HepG2 (cell line): ENCODE data around the gene SYTL3. TPM values are rescaled to one million over a fixed set of nuclear protein-coding genes. Genes with fewer than 3 reads are reported as not detected.

Experiments used
- ATAC-seq: fragments of 200-7000 bp; cut with Tn5 transposase; 3 replicates; pipeline ENCODE4 v1.9.1; 2020; ENCODE audit warnings: mild to moderate bottlenecking, moderate library complexity
- BruUV-seq: library from RNA; stranded (reverse); fragments of 400-500 nt; replicated peaks from 2 replicates; lab custom pipeline; 2021; lab: Mats Ljungman, UMichigan
- CTCF ChIA-PET: fragments of 300-600 bp; formaldehyde crosslinking; extraction: SDS; loops from one replicate; lab custom pipeline; 2021; ENCODE audit warnings: low total read pairs, inconsistent platforms, low intra/inter-chr PET ratio; lab: Yijun Ruan, JAX
- POLR2A ChIA-PET: fragments of 350-600 bp; sonication (Branson Sonifier 250); formaldehyde crosslinking; loops from one replicate; lab custom pipeline; 2020; ENCODE audit warnings: antibody characterized with exemption, inconsistent platforms; lab: Yijun Ruan, JAX
- DNase-seq: peaks from one replicate; pipeline ENCODE4 v3.0.0-alpha.2; 2015; ENCODE audit warnings: low spot score
- FAIRE-seq: peaks from 3 replicates; lab custom pipeline; 2011; peaks lifted over from hg19 to GRCh38; lab: Jason Lieb, UNC
- H2AFZ ChIP-seq: one replicate; pipeline ENCODE4 v1.6.1; 2011; ENCODE audit warnings: low read length, inconsistent platforms
- H3K27ac ChIP-seq: fragments of 300-600 bp; 3 replicates; pipeline ENCODE4 v1.8.0; 2011; ENCODE audit warnings: mixed run types, mild to moderate bottlenecking, mixed read lengths, low read length, inconsistent platforms; ENCODE audit not compliant: insufficient read depth; ENCODE audit errors: extremely low read length
- H3K27me3 ChIP-seq, 2 experiments: fragments of 200-600 bp in 1 of 2; 2 replicates in 1 of 2; 3 replicates in 1 of 2; pipeline versions ENCODE4 v1.6.0 to v1.8.0; 2011; ENCODE audit warnings: low read length in 2 of 2, mild to moderate bottlenecking in 2 of 2, moderate library complexity in 2 of 2, inconsistent platforms in 1 of 2; ENCODE audit not compliant: insufficient read depth in 2 of 2, control insufficient read depth in 1 of 2
- H3K36me3 ChIP-seq, 2 experiments: fragments of 200-600 bp in 1 of 2; replicated peaks in 1 of 2; 2 replicates in 1 of 2; 3 replicates in 1 of 2; pipeline versions ENCODE4 v1.5.1 to v1.8.0; 2011; ENCODE audit warnings: low read length in 2 of 2, inconsistent platforms in 1 of 2; ENCODE audit not compliant: insufficient read depth in 2 of 2, control insufficient read depth in 1 of 2
- H3K4me1 ChIP-seq: 2 replicates; pipeline ENCODE4 v1.5.1; 2012; ENCODE audit warnings: low read length, inconsistent platforms; ENCODE audit not compliant: insufficient read depth
- H3K4me2 ChIP-seq: 2 replicates; pipeline ENCODE4 v1.6.0; 2011; ENCODE audit warnings: low read depth, low read length, inconsistent platforms
- H3K4me3 ChIP-seq, 3 experiments: fragments of 200-600 bp in 1 of 3; sonication (generic), shearing (Covaris generic) in 1 of 3; replicated peaks in 1 of 3; 2 replicates each; pipeline ENCODE4 v1.5.1; 2011 to 2016; ENCODE audit warnings: low read length in 3 of 3, inconsistent platforms in 2 of 3, low read depth in 2 of 3, mild to moderate bottlenecking in 2 of 3, control low read depth in 1 of 3, mixed read lengths in 1 of 3; ENCODE audit not compliant: insufficient read depth in 1 of 3
- H3K79me2 ChIP-seq: one replicate; pipeline ENCODE4 v1.6.1; 2011; ENCODE audit warnings: low read length, inconsistent platforms; ENCODE audit not compliant: insufficient read depth
- H3K9ac ChIP-seq: 2 replicates; pipeline ENCODE4 v1.6.0; 2011; ENCODE audit warnings: mild to moderate bottlenecking, low read depth, low read length, inconsistent platforms; ENCODE audit not compliant: insufficient read depth
- H3K9me3 ChIP-seq: 2 replicates; pipeline ENCODE4 v1.5.1; 2012; ENCODE audit warnings: mild to moderate bottlenecking, low read length
- H4K20me1 ChIP-seq: 2 replicates; pipeline ENCODE4 v1.6.0; 2011; ENCODE audit warnings: inconsistent platforms, mild to moderate bottlenecking, low read length, moderate library complexity; ENCODE audit not compliant: insufficient read depth
- DMAP1 ChIP-seq: IDR thresholded peaks from 2 replicates; pipeline ENCODE4 v1.6.1; 2016
- MIER3 ChIP-seq: IDR thresholded peaks from 2 replicates; pipeline ENCODE4 v1.6.1; 2016; ENCODE audit warnings: missing compliant biosample characterization, borderline replicate concordance
- RBAK ChIP-seq: sonication (generic); formaldehyde crosslinking; IDR thresholded peaks from 2 replicates; pipeline ENCODE4 v1.5.1; 2020; ENCODE audit warnings: mild to moderate bottlenecking, missing genetic modification reagents
- RELA ChIP-seq: sonication (generic); formaldehyde crosslinking; IDR thresholded peaks from 2 replicates; pipeline ENCODE4 v1.4.0; 2020; ENCODE audit warnings: missing genetic modification reagents
- SSRP1 ChIP-seq: IDR thresholded peaks from 2 replicates; pipeline ENCODE4 v1.6.1; 2016; ENCODE audit warnings: control low read depth
- ZKSCAN5 ChIP-seq: sonication (generic); formaldehyde crosslinking; IDR thresholded peaks from 2 replicates; pipeline ENCODE4 v1.5.1; 2020; ENCODE audit warnings: mild to moderate bottlenecking, missing genetic modification reagents
- ZKSCAN8 ChIP-seq: IDR thresholded peaks from 2 replicates; pipeline ENCODE4 v1.6.1; 2016; ENCODE audit warnings: borderline replicate concordance, missing genetic modification reagents, missing compliant biosample characterization
- ZNF570 ChIP-seq: sonication (generic); formaldehyde crosslinking; IDR thresholded peaks from 2 replicates; pipeline ENCODE4 v1.4.0; 2020; ENCODE audit warnings: mild to moderate bottlenecking, missing genetic modification reagents, borderline replicate concordance
- ZNF629 ChIP-seq: sonication (generic); formaldehyde crosslinking; conservative IDR thresholded peaks from 2 replicates; pipeline ENCODE4 v1.5.0; 2020; ENCODE audit warnings: missing genetic modification reagents
- WGBS: methylation state at CpG from one replicate; pipeline ENCODE4 v1.1.6; 2017; ENCODE audit warnings: low lambda C conversion rate; 5-methylcytosine and 5-hydroxymethylcytosine counted together
- in situ Hi-C: cut with HindIII; loops from 2 replicates; pipeline ENCODE4 v1.10.0; 2017; ENCODE audit warnings: low pct_unique_long_range_greater_than_20kb; ENCODE audit not compliant: extremely low pct_ligation_motif_present
- intact Hi-C: fragments of 100-400 bp; cut with micrococcal nuclease; formaldehyde crosslinking; loops from one replicate; pipeline ENCODE4 v1.10.0; 2022; ENCODE audit not compliant: unreplicated experiment
- polyA plus RNA-seq, 8 experiments: library from polyadenylated mRNA; depleted of rRNA in 3 of 8; stranded (reverse) in 7 of 8; unstranded in 1 of 8; fragments of >200 nt; fragmentation: Illumina TruSeq in 4 of 8; extraction: Trizol in 4 of 8; gene quantifications; 2 replicates each; pipeline versions ENCODE4 v1.2.1 to v1.2.3, GENCODE V29; 2011 to 2016; ENCODE audit warnings: low read depth in 4 of 8, missing spikeins in 1 of 8, mixed read lengths in 1 of 8; ENCODE audit not compliant: insufficient read depth in 1 of 8
- total RNA-seq, 5 experiments: library from RNA; depleted of rRNA; stranded (reverse); fragments of >200 nt; fragmentation: Illumina TruSeq; extraction: Trizol; gene quantifications; 2 replicates each; pipeline ENCODE4 v1.2.3, GENCODE V29; 2016; ENCODE audit warnings: low read depth in 1 of 5
- TF ChIP-seq, protein P1 (sequence below), 2 experiments: sonication (generic) in 1 of 2; formaldehyde crosslinking in 1 of 2; IDR thresholded peaks; 2 replicates each; pipeline versions ENCODE4 v1.4.0 to v1.6.1; 2016 to 2020; ENCODE audit warnings: borderline replicate concordance in 1 of 2, low read depth in 1 of 2, mild to moderate bottlenecking in 1 of 2, missing genetic modification reagents in 1 of 2
- TF ChIP-seq, protein P2 (sequence below): sonication (generic); formaldehyde crosslinking; IDR thresholded peaks from 2 replicates; pipeline ENCODE4 v1.4.0; 2020; ENCODE audit warnings: missing genetic modification reagents
- TF ChIP-seq, protein P3 (sequence below): sonication (generic); formaldehyde crosslinking; IDR thresholded peaks from 2 replicates; pipeline ENCODE4 v1.5.1; 2020; ENCODE audit warnings: mild to moderate bottlenecking, missing genetic modification reagents, borderline replicate concordance
- TF ChIP-seq, protein P4 (sequence below): sonication (generic); formaldehyde crosslinking; IDR thresholded peaks from 2 replicates; pipeline ENCODE4 v1.4.0; 2020; ENCODE audit warnings: missing genetic modification reagents, mild to moderate bottlenecking, borderline replicate concordance

Gene SYTL3
- total and polyA plus RNA-seq, 2 of the 13 experiments (the other 11 are each of a cell fraction or from before 2014, with no cell fraction given) = 0.11 to 0.28 TPM

DNA sequence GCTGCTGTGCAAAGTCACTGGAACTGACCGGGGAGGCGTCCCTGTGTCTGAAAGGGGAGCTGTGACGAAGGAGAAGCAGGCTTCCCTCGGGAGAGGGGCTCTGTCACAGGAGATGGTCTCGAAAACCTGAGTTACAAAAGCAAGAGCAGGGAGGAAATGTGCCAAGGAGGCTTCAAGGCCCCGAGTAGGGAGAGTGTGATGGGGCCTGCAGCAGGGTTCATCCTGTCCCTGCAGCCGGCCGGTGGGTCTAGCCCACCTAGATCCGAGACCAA, 22.0 kb upstream of the SYTL3 start:
- Histone ChIP-seq H4K20me1 (peaks cover 29% of the 10 kb centered on the region), H3K4me2 (no peak overlapping the region), H3K79me2 (no peaks in the 10 kb centered on the region), H2AFZ (no peak overlapping the region), H3K27me3 (no peaks in the 10 kb centered on the region), H3K9ac (no peak overlapping the region), H3K36me3 (peaks cover 71 to 97% of the 10 kb centered on the region in 2 experiments), H3K9me3 (no peaks in the 10 kb centered on the region), H3K27ac (no peak overlapping the region), H3K4me1 (peaks cover 56% of the 10 kb centered on the region), H3K4me3 (no peak overlapping the region)
- TF ChIP-seq, protein P1, sequence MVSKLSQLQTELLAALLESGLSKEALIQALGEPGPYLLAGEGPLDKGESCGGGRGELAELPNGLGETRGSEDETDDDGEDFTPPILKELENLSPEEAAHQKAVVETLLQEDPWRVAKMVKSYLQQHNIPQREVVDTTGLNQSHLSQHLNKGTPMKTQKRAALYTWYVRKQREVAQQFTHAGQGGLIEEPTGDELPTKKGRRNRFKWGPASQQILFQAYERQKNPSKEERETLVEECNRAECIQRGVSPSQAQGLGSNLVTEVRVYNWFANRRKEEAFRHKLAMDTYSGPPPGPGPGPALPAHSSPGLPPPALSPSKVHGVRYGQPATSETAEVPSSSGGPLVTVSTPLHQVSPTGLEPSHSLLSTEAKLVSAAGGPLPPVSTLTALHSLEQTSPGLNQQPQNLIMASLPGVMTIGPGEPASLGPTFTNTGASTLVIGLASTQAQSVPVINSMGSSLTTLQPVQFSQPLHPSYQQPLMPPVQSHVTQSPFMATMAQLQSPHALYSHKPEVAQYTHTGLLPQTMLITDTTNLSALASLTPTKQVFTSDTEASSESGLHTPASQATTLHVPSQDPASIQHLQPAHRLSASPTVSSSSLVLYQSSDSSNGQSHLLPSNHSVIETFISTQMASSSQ (IDR thresholded peaks at IDR 0.05; ENCODE audit: low read depth) = no peak
- TF ChIP-seq, protein P1 (CRISPR knock-in tag; IDR thresholded peaks at IDR 0.05; ENCODE audit: borderline replicate concordance) = no peak
- TF ChIP-seq MIER3 (CRISPR knock-in tag) = no peak
- TF ChIP-seq ZNF570 (CRISPR knock-in tag) = no peak
- no peak for TF ChIP-seq RBAK (CRISPR knock-in tag)
- TF ChIP-seq, protein P2, sequence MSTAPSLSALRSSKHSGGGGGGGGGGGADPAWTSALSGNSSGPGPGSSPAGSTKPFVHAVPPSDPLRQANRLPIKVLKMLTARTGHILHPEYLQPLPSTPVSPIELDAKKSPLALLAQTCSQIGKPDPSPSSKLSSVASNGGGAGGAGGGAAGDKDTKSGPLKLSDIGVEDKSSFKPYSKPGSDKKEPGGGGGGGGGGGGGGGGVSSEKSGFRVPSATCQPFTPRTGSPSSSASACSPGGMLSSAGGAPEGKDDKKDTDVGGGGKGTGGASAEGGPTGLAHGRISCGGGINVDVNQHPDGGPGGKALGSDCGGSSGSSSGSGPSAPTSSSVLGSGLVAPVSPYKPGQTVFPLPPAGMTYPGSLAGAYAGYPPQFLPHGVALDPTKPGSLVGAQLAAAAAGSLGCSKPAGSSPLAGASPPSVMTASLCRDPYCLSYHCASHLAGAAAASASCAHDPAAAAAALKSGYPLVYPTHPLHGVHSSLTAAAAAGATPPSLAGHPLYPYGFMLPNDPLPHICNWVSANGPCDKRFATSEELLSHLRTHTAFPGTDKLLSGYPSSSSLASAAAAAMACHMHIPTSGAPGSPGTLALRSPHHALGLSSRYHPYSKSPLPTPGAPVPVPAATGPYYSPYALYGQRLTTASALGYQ (CRISPR knock-in tag) = no peak
- TF ChIP-seq, protein P3, sequence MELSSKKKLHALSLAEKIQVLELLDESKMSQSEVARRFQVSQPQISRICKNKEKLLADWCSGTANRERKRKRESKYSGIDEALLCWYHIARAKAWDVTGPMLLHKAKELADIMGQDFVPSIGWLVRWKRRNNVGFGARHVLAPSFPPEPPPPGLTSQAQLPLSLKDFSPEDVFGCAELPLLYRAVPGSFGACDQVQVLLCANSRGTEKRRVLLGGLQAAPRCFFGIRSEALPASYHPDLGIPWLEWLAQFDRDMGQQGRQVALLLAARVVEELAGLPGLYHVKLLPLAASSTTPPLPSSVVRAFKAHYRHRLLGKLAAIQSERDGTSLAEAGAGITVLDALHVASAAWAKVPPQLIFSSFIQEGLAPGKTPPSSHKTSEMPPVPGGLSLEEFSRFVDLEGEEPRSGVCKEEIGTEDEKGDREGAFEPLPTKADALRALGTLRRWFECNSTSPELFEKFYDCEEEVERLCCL (CRISPR knock-in tag) = no peak
- no peak for TF ChIP-seq SSRP1 (CRISPR knock-in tag)
- no peak for TF ChIP-seq ZNF629 (CRISPR knock-in tag)
- no peak for TF ChIP-seq RELA
- no peak for TF ChIP-seq DMAP1 (CRISPR knock-in tag)
- TF ChIP-seq ZKSCAN5 = no peak
- TF ChIP-seq, protein P4, sequence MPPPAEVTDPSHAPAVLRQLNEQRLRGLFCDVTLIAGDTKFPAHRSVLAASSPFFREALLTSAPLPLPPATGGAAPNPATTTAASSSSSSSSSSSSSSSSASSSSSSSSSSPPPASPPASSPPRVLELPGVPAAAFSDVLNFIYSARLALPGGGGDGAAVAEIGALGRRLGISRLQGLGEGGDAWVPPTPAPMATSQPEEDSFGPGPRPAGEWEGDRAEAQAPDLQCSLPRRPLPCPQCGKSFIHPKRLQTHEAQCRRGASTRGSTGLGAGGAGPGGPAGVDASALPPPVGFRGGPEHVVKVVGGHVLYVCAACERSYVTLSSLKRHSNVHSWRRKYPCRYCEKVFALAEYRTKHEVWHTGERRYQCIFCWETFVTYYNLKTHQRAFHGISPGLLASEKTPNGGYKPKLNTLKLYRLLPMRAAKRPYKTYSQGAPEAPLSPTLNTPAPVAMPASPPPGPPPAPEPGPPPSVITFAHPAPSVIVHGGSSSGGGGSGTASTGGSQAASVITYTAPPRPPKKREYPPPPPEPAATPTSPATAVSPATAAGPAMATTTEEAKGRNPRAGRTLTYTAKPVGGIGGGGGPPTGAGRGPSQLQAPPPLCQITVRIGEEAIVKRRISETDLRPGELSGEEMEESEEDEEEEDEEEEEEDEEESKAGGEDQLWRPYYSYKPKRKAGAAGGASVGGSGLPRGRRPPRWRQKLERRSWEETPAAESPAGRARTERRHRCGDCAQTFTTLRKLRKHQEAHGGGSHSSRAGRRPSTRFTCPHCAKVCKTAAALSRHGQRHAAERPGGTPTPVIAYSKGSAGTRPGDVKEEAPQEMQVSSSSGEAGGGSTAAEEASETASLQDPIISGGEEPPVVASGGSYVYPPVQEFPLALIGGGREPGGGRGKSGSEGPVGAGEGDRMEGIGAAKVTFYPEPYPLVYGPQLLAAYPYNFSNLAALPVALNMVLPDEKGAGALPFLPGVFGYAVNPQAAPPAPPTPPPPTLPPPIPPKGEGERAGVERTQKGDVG (CRISPR knock-in tag) = no peak
- TF ChIP-seq ZKSCAN8 (CRISPR knock-in tag) = no peak
- CTCF ChIA-PET = no interaction called here
- no peak for DNase-seq
- POLR2A ChIA-PET = interaction anchor here (0.5 kb wide), 1 partner anchor 541 kb away, joined by 3 read pairs; no protein-coding TSS in a partner anchor
- WGBS = 95% methylated on average over 9 of the region's 9 CpGs
- BruUV-seq = no TSS peak
- in situ Hi-C loops (no loop called here), intact Hi-C loops (no loop called here)
- FAIRE-seq = no peak
- ATAC-seq = no peak
